M059J (cell line): ENCODE data around the gene FAM81A. TPM values are rescaled to one million over a fixed set of nuclear protein-coding genes. Genes with fewer than 3 reads are reported as not detected.
"Not testable (repeated sequence)": the region's sequence is repeated elsewhere in the genome, so short reads cannot be mapped to it uniquely, and the experiment has no call there.

Experiments used
- DNase-seq: peaks from one replicate; pipeline ENCODE4 v3.0.0-alpha.2; 2012; ENCODE audit warnings: low read depth
- total RNA-seq: library from RNA; depleted of rRNA; stranded (reverse); fragments of >200 nt; shearing (Covaris generic); gene quantifications from 2 replicates; pipeline ENCODE4 v1.2.3, GENCODE V29; 2014; rRNA removed

Gene FAM81A
- 1.1 and 3.3 TPM in 2 replicates for total RNA-seq

DNA sequence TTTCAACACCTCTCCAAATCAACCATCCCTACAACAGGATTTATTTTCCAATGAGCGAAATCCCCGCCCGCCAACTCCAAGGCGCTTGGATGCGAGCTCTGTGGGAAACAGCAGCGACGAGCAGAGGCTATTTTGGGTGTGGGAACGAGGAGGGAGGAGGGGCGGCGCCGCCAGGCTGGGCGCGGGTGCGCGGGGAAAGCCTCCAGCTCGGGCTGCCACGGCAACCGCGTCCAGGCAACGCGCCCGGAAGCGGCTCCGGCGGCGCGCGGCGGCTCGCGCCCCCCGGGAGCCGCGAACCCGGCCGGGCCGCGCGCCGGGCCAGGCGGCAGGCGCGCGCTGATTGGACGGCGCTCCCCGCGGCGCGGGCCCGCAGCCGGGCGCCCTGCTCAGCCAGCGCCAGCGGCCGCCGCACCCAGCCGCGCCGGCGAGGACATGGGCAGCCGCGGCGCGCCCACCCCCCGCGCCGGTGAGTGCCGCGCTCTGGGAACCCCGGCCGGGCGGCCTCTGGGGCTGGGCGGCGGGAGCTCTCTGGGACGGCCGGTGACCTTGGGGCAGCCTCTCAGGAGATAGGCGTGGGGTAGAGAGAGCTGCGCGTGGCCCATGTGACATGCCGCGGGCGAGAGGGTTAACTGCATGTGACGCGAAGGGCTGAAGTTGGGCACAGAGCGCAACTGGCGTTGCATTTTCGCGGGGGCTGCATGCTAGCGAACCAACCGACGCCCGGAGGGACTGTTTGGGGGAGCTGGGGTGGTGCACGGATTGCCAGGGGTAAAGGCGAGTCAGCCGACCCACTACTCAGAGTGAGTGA lies at the start of gene FAM81A:
FAM81A (plus strand) TSS at position 370 of the 808 bp plus-strand sequence. CDS start 20,441 bp downstream, outside the sequence.
- DNase-seq: peak; percentile 65

DNA sequence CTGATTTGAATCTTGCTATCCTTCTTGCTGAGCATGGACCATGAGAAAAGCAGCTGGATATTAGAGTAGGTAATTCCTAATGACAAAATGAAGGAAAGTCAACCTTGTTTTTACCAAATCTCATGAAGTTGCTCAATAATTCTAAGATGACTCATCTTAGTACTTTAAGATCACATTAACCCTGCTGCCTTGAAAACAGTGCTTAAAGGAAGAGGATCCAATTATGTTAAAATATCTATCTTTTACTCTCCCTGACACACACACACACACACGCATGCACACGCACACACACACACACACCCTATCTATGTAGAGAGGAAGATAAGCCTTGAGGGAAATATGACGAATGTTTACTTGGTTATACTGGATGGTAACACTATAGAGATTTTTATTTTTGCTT lies 49.3 kb upstream of the FAM81A start:
- peak; percentile 29 for DNase-seq

DNA sequence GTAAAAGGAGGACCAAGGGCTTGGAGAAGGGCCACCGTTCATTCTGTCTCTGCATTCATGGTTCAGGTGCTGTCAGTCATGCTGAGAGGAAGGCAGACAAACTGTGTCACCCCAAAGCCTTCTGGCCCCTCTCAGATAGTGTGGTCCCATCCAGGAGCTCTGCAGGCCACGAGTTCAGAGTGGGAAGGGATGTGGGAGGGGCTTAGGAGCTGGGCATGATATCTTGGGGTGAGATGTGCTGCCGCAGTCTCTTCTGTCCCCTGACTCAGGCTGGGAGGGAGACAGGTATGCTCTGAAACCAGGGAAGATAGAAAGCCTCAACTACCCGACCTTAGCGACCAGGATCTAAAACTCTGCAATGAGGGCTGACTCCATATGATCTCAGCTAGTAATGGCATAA lies 45.7 kb upstream of the FAM81A start:
- DNase-seq: no peak

DNA sequence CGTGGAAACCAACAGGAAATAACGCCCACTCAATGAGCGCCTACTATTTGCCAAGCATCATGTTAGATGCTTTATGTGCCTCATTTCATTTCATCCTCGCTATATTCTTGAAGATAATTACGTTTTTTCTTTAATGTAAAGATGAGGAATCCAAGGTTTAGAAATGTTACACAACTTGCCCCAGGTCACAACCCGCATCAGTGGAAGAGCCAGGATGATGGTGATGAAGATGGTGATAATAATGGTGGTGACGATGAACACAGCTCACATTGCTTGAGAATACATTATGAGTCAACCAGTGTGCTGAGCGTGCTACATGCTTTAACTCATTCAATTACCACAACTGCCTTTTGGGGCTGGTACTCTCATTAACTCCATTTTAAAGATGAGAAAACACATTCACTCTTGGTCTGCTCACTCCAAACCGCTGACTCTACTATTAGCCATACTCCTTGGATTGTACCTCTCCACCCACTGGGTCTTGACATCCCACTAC lies 43.8 kb upstream of the FAM81A start:
- DNase-seq: no peak

DNA sequence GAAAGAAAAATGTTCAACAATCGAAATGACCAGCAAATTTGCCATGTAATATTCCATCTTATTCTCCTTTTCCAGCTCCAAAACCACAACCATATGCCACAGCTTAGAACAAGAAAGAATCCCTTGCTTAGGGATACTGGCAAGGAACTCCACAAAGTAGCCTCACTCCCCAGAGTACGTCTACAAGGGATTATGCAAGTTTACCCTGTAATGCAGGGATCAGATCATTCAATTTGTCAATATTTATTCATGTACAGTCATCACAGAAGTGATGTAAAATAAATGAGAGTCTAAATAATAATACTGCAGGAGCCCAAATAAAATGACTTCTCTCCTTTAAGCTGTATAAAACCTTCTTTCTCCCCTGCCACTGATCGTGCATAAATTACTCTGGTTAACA lies 41.8 kb upstream of the FAM81A start:
- no peak for DNase-seq

DNA sequence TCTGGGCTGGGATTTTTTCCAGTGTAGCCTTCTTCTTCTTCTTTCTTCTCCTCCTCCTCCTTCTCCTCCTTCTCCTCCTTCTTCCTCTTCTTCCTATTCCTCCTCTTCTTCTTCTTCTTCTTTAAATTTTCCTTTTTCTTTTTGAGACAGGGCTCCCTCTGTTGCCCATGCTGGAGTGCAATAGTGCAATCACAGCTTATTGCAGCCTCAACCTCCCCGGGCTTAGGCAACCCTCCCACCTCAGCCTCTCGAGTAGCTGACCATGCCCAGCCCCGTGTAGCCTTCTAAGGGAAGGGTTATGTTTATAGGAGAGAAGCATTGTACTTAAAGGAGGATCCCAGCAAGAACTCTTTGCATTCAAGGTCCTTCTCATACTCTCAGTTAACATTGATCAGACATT lies 41.3 kb upstream of the FAM81A start:
- DNase-seq: no peak

DNA sequence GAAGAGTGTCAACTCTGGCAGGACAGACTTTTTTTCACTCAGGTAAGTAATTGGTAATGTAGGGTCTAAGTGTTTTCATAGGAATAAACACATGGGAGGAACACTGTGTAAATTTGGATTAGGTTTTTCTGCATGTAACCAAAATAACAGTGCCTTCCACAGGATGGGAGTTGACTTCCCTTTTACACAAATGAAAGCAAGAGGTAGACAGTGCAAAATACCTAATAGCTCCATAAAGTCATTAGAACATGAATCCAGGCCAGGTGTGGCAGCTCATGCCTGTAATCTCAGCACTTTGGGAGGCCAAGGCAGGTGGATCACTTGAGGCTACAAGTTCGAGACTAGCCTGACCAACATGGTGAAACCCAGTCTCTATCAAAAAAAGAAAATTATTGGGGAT lies 39.8 kb upstream of the FAM81A start:
- no peak for DNase-seq

DNA sequence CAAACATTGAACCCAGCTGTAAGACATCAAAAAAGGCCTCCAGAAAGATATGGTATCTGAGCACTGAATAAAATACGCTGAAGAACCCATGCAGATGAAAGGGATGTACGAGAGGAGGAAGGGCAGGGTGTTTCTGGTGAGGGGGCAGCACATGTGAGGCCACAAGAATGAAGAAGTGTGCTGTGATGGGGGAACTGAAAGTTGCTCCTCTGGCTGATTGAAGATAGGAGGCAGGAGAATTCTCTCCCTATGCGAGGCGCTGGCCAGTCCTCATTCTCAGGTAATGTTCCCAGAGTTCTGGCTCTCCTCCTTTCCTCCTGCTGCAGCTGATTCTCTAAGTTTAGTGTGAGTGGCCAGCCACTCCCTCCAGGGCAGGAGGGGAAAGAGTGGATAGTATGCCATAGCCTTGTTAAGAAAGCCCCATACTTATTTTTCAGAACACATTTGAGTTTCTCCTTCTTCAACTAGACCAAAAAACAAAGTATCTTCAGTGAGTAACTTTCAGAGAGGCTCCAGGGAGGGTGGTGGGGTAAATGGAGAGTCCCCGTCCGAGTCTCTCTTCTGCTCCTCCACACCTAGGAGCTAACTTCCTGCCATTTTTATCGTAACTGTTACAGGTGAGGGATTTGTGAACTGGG lies 38.4 kb upstream of the FAM81A start:
- DNase-seq: no peak

DNA sequence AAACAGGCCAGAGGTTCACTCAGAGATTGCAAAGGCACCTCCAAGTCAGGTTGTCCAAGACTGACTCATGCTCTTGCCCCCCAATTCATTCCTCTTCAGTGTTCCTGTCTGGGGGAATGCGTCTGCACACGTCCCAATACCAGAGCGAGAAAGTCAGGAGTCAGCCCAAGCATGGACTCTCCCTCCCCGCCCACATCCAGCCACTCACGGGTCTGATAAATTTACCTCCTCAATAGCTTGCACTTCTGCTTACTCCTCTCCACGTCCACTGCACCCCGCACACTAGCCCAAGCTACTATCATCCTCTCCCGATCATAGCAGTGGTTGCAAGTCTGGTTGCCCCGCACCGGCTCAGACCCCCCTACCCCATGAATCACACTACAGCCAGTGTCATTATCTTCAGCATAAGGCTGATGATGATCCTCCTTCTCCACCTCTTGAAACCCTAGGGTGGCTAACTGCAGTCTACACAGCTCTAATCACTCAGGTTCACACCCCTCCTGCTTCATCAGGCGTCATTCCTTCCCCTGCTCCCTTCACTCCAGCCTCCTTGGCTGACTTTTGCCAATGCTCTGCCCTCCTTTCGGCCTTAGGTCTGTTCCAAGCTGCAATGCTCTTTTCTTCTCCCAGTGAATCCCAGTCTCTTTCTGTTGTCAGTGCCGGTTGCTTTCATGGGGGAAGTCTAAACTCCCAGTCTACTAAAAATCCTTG lies 37.7 kb upstream of the FAM81A start:
- DNase-seq: no peak

DNA sequence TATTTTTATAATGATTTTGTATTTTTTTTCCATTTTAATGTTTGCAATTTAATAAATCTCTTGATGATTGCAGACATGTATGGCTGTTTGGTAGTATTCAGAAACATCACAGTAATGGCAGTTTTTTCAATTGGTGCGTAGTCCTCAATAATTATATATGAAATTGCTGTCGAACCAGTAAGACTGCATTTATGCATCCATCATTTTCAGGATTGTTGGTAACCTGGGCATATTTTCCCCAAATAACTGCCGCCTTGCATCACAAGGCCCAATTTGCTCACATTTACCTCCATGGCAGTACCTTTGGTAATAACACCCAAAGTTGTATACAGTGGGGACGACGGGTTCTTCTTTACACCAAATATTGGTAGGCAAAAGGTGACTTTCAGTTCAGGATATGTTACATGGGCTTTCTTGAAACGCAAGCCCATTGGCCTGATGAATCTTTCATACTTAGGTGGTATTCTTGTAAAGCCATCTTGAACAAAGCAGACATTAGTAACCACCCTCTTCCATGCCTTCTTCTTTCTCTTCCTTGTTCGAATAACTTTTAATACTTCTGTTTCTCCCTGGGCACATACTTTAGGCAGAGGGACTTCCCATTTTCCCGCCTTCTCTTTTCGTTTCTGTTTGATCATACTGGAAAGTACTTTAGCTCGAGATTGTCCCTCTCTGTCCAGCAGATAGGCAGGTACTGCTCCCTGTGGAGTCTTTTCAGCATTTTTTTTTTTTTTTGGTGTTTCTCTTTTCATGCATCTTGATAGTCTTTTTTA lies 36.7 kb upstream of the FAM81A start:
- DNase-seq: not testable (repeated sequence)

DNA sequence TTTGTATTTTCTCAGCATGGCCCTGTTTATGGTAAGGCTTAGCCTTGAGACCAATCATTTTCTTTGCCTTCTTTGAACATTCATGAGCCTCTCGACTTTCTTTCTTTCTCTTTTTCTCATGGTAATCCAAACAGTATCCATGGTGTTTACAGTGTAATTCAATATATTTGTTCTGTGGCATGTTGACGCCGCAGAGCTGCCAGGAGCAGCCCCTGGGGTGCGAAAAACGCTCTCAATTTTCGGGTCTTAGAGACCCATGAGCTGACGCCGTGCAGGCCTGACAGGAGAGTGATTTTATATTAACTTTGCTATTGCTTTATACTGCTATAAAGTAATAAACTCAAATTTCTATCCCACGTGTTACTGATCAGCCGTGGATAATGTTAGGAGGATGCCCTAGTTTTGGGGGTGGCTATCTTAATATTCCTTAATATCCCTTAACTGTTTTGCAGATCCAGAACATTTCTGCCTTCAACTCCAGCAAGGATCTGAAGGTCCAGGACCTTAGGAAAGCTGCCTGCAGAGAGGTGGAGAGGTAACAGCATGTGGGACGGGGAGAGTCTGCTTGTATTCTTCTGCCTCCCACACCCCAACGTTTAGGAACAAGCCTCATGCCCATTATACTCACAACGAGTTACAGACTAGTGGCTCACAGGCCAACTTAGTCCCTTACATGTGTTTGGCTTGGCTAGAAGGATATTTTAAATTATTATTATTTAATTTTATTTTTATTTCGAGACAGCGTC lies 36.0 kb upstream of the FAM81A start:
- DNase-seq: no peak

DNA sequence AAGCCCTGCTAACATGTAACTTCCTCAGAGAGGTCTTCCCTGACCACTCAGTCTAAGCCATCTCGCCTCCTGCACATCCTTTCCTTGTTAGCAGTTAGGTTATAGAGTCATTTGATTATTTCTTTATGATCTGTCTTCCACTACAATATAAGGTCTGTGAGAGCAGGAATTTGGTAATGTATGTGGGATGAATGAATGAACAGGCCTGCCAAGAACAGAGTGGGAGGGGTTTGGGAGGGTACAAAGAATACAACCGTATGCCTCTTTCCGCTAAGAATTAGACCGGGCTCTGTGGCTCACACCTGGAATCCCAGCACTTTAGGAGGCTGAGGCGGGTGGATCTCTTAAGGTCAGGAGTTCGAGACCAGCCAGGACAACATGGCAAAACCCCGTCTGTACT lies 32.9 kb upstream of the FAM81A start:
- DNase-seq: no peak

DNA sequence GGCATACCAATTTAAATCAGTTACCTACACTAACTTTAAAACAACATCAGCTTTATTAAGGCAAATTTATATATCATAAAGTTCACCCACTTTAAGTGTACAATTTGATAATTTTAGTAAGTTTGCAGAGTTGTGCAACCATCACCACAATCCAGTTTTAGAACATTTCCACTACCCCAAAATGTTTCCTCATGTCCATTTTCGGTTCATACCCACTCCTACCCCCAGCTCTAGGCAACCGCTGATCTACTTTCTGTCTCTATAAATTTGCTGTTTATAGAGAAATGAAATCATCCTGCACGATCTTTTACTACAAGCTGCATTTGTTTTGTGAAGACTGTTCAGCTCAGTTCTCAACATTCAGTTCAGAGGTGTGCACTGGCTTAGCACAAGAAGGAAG lies 31.5 kb upstream of the FAM81A start:
- no peak for DNase-seq

DNA sequence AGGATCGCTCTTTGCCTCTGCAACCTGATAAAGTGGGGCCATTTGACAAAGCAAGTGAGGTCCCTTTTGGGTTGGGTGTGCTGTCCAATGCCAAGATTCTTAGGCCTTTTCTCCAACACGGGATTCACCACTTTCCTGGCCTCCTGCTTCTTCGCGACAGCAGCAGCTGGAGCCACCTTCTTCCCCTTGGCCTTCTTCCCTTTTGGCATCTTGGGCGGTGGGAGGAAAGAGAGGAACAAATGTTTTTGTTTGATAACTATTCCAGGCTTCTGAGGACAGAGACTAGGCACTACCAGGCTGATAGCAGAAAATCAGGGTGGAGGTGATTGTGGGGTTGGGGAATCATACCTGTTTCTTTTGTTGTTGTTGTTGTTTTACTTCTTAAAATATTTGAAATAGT lies 30.0 kb upstream of the FAM81A start:
- no peak for DNase-seq

DNA sequence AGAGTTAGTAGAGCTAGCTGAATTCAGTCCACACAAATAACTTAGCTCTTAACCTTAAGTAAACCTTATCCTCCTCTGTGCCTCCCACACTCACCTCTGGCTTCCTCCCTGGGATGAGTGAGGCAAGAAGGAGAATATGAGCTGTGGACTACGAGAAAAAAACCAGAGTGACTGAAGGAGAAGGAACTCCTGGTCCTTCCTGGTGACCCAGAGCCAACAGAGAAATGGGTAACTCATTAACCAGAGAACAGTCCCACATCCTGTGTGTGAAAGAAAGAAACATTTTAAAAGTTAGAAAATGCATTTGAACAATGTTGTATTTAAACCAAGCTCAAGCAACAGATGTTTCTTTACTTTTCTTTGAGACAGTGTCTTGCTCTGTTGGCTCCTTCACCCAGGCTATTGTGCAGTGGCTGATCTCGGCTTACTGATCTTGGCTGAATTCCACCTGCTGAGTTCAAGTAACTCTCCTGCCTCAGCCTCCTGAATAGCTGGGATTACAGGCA lies 27.5 kb upstream of the FAM81A start:
- no peak for DNase-seq

DNA sequence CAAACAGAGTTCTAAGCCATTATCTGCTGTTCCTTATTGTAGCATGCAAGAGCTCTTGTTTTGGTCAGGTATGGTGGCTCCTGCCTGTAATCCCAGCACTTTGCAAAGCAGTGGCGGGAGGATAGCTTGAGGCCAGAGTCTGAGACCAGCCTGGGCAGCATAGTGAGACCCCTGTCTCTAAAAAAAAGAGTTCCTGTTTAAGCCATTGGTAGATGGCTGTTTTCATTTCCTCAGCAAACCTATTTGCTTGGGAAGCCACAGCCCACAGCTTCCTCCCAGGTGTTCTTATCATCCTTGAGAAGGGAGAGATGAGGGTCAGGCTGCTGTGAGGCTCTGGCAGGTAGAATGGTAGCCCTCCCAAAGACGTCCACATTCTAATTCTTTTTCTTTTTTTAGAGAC lies 24.4 kb upstream of the FAM81A start:
- DNase-seq: no peak

DNA sequence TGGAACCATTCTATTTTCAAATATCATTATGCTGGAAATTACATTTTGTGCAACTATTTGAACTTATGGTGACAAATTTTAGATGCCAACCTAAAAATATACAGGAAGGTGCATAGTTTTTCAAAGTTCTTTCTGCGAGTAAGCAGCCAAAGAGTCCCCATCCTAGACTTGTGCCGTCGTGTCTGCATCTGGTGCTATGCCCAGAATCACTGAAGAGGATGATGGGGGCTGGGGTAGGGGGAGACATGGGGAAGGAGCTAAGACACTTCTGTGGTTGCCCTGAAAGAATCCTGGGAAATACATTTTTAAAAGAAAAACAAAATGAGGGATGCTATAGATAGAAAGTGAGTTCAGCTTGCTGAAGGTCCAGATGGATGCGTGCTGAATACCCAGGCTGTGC lies 21.2 kb upstream of the FAM81A start:
- DNase-seq: no peak

DNA sequence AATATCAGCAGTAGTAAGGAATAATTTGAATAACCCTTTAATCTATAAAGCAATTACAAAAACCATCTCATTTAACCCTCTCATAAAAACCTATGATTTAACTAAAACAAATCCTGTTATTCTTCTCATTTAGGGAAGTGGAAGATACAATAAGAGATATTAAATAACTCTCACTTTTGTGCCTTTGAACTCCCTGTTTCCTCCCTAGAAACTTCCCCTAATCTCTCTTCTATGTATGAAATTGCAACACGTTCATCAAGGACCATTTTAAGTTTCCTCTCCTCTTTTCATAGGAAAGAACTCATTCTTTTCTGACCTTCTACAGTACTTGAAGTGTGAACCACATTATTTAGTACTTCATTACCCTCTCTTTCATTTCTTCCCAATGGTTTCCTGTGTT lies 18.8 kb upstream of the FAM81A start:
- no peak for DNase-seq

DNA sequence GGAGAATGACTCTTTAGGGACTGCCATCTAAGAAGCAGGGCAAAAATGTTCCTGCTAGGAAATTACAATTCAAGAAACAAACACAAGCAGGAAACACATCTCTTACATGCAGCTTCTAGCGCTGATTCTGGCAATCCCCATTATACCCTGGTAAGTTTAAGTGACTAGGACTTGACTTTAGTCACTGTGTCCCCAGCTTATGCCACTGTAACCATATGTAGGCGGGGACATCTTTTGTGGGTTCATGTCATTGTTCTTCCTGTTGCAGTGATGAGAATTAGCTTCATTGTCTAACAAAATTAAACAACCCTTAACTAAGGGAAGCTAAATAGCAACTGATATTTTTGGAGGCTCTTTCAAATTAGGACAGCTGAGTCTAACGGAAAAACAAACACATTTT lies 17.9 kb upstream of the FAM81A start:
- no peak for DNase-seq

DNA sequence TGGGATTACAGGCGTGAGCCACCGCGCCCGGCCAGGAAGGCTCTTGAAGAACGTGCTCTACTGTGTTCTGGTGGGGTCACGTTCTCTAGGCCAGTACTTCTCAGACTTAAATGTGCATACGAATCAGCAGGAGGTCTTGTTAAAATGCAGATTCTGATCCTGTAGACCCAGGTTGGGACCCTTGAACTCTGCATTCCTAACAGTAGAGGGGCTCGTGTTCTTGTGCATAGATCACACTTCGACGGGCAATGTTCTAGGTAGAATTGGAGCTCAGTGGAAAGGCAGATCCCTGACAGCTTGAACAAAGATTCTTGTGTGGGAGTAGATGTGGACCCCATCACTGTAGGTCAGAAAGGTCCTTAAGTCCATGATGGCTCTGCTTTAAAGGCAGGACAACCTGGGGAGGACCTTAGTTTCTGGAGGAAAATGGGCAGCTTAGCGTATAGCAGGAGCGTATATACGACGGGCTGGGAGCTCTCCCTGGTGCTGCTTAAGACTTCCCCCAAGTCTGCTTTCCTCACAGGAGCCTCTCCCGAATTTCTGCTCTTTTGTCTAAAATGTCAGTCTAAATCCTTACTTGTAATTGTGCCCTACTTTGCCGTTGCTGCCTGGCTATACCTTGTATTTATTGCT lies 16.9 kb upstream of the FAM81A start:
- DNase-seq: no peak
